NCI-H2196 (cell line): Measurements from ENCODE around the gene PRELID3B.

ENCODE experiments used
- DNase-seq: peaks from one replicate; lab custom pipeline; 2025; ENCODE audit not compliant: unreplicated experiment; lab: John Stamatoyannopoulos, UW

Gene PRELID3B

DNA sequence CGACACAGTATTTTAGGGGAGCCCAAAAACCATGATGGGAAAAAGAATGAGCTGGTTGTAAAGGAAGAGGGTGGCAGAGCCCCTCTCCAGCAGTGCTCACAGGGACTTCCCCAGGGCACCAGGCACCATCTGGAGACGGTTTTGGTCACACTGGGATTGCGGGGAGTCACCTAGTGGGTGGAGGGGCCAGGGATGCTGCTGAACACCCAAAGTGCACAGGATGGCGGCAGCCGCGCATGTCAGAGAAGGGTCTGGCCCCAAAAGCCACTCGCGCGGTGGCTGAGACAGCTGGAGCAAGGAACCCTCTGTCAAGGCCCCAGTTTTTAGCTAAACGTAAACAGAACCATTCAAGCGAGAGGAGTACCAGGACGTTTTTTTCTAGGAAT lies 46.4 kb downstream of the PRELID3B start:
- DNase-seq = no peak

DNA sequence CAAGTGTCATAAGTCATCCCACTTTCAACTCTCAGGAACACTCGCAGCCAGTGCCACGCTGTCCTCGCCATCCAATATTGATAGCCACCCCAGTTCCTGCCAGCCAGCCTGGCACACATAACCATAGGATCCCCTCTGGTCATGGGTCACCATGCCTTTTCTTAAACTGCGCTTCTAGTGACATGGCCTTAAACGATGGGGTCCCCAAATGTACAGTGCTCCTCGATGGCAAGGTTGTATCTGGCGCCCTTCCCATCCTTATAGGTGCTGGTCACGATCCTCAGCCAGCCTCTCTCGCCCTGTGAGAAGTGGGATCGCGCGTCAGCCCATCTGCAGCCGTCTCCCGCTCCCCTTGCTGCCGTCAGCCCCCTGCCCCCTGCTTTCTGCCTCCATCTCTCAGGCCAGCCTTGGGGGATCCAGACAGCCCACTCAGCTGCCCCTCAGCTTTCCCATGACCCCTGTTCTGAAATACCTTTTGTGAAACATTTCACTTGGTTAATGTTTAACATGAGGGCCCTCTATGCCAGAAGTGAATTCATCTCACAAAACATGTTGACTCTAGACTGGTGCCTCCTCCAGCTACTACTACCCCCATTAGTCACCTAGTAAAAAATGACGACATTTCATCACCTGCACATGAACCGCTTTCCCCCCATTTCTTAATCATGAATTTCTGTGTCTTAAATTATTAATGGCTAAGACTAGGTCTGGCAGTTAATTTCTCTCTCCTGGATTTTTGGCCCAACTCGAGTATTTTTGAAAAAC lies 46.9 kb downstream of the PRELID3B start:
- DNase-seq = no peak

DNA sequence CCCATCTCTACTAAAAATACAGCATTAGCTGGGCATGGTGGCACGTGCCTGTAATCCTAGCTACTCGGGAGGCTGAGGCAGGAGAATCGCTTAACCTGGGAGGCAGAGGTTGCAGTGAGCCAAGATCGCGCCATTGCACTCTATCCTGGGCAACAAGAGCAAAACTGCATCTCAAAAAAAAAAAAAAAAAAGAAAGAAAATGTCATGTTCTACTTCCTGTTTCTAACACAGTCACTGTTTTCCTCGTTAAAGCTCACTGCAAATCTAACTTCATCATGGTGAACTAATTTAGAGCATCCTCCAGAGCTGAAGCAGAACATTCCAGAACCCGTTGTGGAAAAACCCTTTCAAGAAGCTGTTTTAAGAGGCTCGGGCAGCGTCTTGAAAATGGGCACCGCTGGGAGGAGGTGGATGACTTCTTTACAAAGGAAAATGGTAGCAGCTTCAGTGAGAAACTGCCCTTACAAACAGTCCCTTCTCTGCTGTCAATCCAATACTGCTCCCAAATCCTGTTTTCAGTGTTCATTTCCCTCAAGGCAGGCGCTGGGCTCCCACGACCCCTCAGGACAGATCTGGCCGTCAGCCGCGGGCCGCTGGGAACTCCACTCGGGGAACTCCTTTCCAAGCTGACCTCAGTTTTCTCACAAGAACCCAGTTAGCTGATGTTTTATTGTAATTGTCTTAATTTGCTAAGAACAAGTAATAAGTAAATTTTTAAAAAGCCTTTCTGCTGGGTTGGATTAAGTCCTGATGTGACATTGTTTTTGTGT lies 48.0 kb downstream of the PRELID3B start:
- no peak for DNase-seq

DNA sequence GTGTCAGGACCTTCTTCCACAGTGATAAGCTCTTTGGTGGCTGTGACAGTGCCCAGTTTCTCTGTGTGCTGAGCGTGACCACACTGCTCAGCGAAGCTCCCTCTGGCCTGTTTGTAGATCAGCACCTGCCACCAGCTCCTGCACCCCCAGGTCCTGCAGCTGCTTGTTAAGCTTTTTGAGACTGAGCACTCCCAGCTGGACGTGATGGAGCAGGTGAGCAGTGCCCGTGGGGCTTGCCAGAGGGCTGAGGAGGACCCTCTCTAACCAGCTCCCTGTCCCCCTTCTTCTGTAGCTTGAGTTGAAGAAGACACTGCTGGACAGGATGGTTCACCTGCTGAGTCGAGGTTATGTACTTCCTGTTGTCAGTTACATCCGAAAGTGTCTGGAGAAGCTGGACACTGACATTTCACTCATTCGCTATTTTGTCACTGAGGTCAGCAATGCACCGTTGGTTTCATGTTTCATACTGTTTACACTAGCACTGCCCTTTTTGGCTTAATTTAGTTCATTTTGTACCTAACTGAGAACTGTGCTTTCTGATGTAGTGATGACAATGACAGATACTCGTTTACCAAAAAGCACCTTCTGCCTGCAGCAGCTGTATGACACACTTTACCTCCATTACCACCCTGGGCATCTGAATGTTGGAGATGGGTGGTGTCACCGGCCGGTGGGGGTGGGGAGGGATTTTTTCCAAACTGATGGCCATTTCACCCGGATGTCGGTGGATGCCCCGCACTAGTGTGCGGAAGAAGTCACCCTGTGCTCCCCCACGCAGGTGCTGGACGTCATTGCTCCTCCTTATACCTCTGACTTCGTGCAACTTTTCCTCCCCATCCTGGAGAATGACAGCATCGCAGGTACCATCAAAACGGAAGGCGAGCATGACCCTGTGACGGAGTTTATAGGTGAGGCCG lies 49.0 kb downstream of the PRELID3B start:
- DNase-seq = peak; percentile 23

DNA sequence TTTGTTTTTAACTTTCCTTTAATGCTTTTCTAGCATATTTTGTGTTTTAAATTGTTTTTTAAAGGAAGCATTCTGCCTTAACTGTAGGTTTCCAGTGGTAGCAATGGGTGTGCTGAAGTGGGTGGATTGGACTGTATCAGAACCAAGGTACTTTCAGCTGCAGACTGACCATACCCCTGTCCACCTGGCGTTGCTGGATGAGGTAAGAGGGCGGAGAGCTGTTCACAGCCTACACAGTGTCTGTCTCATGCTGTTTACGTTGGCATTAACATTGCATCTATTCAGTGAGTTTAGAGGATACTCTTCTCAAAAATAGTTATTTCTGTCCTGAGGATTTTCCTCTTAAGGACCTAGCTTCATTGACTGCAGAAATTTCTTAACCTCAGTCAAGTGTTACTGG lies 49.7 kb downstream of the PRELID3B start:
- no peak for DNase-seq

DNA sequence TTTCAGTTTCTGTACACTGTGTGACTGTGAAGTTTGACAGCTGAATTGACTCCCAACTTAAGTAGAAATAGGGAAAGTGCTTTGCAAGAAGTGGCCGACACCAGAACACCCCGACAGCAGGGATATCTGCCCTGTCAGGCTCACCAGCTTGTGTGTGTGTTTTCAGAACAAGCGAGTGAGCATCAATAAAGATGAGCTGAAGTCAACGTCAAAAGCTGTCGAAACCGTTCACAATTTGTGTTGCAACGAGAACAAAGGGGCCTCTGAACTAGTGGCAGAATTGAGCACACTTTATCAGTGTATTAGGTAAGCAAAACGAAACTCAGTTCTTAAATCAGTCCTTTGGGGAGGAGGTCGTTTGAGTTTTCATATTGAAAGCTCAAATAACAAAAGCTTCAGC lies 50.9 kb downstream of the PRELID3B start:
- DNase-seq = no peak

DNA sequence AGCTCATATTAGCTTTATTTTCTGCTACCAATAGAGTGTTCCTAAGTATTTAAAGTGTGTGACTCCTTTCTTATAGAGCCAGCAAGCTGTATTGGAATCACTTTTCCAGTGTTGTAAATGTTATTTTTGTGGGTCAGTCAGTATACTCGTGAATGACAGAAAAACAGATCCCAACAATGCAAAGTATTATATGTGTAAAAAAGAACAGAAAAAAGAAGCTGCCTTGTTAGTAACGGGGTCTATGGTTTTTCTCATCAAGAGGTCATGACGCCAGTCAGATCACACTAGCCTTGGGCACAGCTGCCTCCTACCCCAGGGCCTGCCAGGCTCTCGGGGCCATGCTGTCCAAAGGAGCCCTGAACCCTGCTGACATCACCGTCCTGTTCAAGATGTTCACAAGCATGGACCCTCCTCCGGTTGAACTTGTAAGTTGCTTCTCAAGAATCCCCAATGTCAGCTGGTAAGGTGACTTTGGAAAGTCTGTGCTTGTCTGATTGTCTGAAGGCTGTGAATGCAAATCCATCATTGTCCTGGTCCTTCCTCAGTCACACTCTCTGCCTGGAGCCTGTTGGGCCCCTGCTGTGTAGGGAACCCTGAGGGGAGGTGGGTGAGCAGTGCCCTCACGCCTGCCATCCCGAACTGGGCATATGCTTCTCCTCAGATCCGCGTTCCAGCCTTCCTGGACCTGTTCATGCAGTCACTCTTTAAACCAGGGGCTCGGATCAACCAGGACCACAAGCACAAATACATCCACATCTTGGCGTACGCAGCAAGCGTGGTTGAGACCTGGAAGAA lies 51.7 kb downstream of the PRELID3B start:
- no peak for DNase-seq

DNA sequence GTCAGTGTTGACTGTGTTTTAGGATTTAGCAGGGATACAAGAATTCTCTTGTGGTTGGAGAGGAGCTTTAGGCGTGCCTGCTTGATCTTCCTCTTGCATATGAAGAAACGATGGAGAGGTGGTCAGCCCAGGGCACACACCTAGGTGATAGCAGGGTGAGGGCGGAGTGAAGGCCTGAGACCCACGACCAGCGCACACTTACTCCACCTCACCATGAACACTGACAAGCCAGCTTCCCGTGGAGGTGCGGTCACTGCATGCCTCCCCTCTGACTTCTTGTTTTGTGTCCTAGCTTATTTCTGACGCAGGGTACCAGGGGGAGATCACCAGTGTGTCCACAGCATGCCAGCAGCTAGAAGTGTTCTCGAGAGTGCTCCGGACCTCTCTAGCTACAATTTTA lies 53.4 kb downstream of the PRELID3B start:
- DNase-seq = no peak

DNA sequence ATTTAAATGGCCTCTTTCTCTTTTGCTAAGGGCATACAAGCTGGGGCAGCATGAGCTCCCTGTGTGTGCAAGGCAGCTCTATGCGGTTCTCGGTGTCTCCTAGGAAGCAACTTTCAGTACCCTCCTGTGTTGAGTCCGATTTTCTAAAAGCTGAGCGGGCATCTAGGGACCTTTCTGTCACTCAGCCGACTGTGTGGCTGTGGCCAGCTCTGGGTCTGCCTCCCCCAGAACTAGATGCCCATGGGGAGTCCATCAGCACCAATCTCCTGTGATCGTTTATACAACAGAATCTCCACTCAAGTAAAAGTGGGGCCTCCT lies 54.1 kb downstream of the PRELID3B start:
- DNase-seq = no peak

DNA sequence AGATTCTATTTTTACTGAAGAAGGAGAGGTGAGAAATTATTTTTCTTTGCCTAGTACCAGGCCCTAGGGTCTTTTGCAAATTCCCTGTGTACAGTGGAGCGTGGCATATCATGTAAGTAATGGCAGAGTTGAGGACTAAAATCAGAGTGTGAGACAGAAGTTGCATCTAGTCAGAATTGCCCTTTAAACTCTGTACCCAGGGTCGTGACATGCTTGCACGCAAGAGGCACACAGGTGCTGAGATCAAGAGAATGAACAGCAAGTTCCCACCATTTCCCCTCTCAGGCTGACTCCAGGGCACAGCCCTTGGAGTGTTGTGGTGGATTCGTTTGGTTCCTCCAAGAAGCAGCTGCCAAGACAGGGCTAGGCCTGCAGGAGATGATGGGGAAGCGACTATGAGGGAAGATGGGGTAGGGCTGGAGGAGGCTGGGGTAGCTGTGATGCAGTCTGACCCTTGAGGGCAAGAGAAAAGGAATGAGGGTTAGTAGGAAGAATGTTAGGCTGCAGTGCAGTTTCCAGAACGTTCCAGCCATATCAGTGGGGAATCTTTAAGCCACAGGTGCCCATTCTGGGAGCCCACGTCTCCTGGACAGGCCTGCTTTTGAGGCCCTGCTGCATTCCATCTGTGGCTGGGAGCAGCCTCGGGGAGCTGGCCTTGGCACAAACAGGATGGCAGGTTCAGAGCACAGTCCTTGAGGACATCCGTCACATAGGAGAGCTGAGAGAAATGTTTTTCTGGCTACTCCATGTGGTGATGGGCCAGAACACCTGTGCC lies 54.6 kb downstream of the PRELID3B start:
- no peak for DNase-seq

DNA sequence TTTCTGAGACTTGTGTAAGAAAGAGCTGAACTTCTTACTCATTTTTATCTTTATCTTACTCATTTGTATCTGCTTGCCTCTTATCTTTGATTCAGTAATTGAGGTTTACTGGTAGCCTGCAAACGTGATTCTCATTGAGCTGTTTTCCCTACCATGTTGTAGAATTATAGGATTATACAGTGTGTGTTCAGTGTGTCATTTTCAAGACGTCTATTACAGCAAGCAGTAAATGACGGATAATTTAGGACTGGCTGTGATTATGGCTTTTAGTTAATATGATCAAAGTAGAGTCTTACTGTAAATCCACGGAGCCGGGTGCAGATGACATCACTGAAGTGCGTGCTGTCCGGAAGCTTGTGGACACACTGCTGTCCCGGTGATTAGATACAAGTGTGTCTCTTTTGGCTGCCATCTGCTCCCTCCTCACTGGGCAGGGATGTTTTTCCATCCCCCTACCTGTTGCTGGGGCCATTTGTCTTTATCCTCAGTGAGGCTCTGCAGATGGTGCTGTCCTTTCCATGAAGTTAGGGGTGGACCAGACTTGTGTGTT lies 55.5 kb downstream of the PRELID3B start:
- no peak for DNase-seq

DNA sequence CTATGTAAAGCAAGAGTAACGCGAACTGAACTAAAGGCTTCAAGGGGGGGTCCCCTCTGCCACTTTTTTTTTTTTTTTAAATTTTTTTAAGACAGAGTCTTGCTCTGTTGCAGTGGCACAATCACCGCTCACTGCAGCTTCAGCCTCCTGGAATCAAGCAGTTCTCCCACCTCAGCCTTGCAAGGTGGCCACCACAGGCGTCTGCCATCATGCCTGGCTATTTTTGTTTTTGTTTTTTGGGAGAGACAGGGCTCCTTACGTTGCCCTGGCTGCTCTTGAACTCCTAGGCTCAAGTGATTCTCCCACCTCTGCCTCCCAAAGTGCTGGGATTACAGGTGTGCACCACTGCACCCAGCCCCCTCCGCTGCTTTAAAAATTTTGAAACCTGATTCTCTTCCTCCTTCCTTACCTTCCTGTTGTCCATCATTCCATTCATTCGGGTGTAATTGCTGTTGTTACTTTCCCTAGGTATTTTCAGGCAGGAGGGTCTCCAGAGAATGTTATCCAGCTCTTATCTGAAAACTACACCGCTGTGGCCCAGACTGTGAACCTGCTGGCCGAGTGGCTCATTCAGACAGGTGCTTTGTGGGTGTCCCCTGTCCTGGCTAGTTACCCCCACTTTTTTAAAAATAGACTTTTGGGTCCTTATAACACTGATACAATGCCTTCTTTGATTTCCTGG lies 56.2 kb downstream of the PRELID3B start:
- no peak for DNase-seq

DNA sequence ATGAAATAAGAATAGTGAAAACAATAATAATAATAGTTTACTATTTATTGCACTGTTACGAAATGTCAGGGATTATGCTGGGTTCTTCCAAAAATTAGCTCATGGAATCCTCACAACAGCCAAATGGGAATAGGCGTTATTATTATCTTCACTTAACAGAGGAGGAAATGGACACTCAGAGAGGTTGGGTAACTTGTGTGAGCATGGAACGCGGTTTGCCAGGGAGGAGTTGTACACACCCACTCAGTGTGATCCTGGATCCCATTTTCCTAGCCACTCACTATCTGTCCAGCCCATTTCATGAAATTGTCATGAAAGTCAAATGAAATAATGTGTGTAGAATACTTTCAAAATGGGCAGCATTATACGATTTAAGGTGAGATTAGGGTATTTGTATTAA lies 56.9 kb downstream of the PRELID3B start:
- DNase-seq = no peak

DNA sequence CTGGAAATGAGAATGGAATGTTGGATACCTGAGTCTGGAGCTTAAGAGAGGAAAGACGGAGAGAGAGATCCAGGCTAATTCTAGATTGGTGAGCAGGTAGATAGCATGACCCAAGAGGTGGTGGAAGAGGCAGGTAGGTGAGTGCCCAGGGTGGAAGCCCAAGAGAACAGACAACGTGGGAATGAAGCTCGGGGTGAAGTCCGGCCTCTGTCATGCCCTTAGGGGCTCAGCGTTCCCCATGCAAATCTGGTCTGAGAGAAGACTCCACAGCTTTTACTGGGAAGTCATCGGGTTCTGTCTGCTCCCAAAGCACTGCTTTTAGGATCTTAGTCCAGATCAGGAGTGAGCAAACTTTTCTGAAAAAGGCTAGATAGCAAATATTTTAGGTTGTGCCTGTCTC lies 57.9 kb downstream of the PRELID3B start:
- DNase-seq = no peak
